22Rv1 (cell line): ENCODE results near the gene TBXT.

Experiments used
- H3K27ac ChIP-seq: fragments of 450-650 bp; 2 replicates; pipeline ENCODE4 v1.5.1; 2017
- ZFX ChIP-seq: fragments of 450-650 bp; IDR thresholded peaks from 2 replicates; pipeline ENCODE4 v1.6.1; 2017; ENCODE audit warnings: antibody characterized with exemption, borderline replicate concordance
- TF ChIP-seq, protein P1 (sequence below): fragments of 450-650 bp; IDR thresholded peaks from 2 replicates; pipeline ENCODE4 v1.5.1; 2017; ENCODE audit warnings: mild to moderate bottlenecking

The TBXT gene, protein sequence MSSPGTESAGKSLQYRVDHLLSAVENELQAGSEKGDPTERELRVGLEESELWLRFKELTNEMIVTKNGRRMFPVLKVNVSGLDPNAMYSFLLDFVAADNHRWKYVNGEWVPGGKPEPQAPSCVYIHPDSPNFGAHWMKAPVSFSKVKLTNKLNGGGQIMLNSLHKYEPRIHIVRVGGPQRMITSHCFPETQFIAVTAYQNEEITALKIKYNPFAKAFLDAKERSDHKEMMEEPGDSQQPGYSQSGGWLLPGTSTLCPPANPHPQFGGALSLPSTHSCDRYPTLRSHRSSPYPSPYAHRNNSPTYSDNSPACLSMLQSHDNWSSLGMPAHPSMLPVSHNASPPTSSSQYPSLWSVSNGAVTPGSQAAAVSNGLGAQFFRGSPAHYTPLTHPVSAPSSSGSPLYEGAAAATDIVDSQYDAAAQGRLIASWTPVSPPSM

DNA sequence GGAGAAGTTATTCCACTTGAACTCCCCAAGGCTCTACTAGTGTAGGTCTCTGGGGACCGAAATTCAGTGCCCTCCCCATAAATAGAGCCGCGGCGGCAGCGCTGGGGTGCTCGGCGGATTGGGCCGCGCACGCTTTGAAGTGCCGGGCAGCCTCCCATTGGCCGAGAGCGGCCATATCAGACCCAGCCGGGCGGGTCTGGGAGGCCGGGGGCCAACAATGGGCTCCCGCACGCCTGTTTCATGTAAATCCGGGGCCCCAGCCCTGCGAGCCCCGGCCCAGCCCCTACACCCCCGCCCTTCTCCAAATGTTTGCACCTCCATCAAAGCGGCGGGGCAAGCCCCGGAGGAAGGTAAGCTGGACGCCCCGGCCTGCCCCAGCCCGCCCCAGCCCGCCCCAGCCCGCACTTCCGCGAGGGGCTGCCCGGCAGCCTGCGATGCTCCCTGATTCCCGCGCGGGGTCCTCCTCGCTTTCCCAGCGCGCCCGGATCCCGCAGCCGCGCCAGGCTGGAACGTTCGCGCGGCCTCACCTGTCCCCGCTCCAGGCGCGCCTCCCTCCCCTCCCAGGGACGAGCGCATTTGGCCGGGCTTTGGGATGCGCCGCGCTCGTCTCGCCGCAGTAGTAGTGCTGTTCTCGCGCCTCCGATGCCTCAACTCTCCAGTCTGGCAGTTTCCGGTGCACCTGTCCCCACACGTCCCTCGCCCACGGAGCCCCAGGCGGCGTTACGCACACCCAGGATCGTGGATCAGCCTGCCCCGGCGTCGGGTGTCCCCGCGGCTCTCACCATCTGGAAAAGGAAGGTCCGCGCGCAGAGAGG is at the start of gene TBXT:
TBXT (minus strand) TSS at position 51 of the 815 bp plus-strand sequence. CDS start 260 bp downstream, outside the sequence.
- H3K27ac ChIP-seq: no peak within 1 kb of the TSS
- no peak for TF ChIP-seq ZFX
- TF ChIP-seq, protein P1, sequence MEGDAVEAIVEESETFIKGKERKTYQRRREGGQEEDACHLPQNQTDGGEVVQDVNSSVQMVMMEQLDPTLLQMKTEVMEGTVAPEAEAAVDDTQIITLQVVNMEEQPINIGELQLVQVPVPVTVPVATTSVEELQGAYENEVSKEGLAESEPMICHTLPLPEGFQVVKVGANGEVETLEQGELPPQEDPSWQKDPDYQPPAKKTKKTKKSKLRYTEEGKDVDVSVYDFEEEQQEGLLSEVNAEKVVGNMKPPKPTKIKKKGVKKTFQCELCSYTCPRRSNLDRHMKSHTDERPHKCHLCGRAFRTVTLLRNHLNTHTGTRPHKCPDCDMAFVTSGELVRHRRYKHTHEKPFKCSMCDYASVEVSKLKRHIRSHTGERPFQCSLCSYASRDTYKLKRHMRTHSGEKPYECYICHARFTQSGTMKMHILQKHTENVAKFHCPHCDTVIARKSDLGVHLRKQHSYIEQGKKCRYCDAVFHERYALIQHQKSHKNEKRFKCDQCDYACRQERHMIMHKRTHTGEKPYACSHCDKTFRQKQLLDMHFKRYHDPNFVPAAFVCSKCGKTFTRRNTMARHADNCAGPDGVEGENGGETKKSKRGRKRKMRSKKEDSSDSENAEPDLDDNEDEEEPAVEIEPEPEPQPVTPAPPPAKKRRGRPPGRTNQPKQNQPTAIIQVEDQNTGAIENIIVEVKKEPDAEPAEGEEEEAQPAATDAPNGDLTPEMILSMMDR: no peak

GRCh38 chr6:166207284-166207561 is 39.6 kb upstream of the TBXT start:
- no peak overlapping the region for H3K27ac ChIP-seq
- TF ChIP-seq ZFX: no peak
- TF ChIP-seq, protein P1: no peak

GRCh38 chr6:166206510-166207283 is 39.0 kb upstream of the TBXT start:
- H3K27ac ChIP-seq: no peak overlapping the region
- TF ChIP-seq, protein P1: no peak
- TF ChIP-seq ZFX: no peak

DNA sequence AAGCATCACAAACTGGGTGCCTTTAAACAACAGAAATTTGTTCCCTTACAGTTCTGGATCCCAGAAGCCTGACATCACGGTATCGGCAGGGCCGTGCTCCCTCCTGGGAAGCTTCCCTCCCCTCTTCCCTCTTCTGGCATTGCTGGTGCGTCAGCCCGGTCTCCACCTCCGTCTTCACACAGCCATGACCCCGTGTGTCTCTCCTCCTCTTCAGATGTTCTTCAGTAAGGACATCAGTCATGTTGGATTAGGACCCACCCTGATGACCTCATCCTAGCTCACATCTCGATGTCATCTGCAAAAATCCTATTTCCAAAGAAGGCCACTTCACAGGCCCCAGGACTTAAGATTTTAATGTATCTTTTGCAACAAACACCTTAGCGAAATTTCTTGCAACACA is 38.4 kb upstream of the TBXT start:
- no peak overlapping the region for H3K27ac ChIP-seq
- TF ChIP-seq, protein P1: no peak
- no peak for TF ChIP-seq ZFX

GRCh38 chr6:166204852-166205650 is 37.4 kb upstream of the TBXT start:
- no peak overlapping the region for H3K27ac ChIP-seq
- TF ChIP-seq, protein P1: no peak
- TF ChIP-seq ZFX: no peak

GRCh38 chr6:166203641-166204222 is 36.1 kb upstream of the TBXT start:
- TF ChIP-seq, protein P1: no peak
- TF ChIP-seq ZFX: no peak
- H3K27ac ChIP-seq: no peak overlapping the region
